Endodermal cell (in vitro differentiated cells): ENCODE results near the gene BPTF. TPM values are rescaled to one million over a fixed set of nuclear protein-coding genes. Genes with fewer than 3 reads are reported as not detected.

Experiments
- DNase-seq: peaks from one replicate; pipeline ENCODE4 v3.0.0-alpha.2; 2017
- H3K27ac ChIP-seq: 2 replicates; pipeline ENCODE4 v1.5.1; 2013; ENCODE audit warnings: mild to moderate bottlenecking, low read depth, low read length, moderate library complexity
- H3K27me3 ChIP-seq: 2 replicates; pipeline ENCODE4 v1.6.1; 2013; ENCODE audit warnings: mild to moderate bottlenecking, low read length, moderate library complexity; ENCODE audit not compliant: insufficient read depth, control insufficient read depth, poor library complexity, severe bottlenecking
- H3K36me3 ChIP-seq: 2 replicates; pipeline ENCODE4 v1.7.0; 2013; ENCODE audit warnings: mild to moderate bottlenecking, low read length, moderate library complexity; ENCODE audit not compliant: control insufficient read depth, insufficient read depth
- H3K4me1 ChIP-seq: one replicate; pipeline ENCODE4 v1.7.0; 2013; ENCODE audit warnings: low read length; ENCODE audit not compliant: control insufficient read depth, insufficient read depth
- H3K4me3 ChIP-seq: 2 replicates; pipeline ENCODE4 v1.5.1; 2013; ENCODE audit warnings: mild to moderate bottlenecking, low read length, moderate library complexity
- H3K9ac ChIP-seq: 2 replicates; pipeline ENCODE4 v1.6.1; 2013; ENCODE audit warnings: mild to moderate bottlenecking, low read length, moderate library complexity; ENCODE audit not compliant: poor library complexity, severe bottlenecking; ENCODE audit errors: extremely low read depth
- H3K9me3 ChIP-seq: 2 replicates; pipeline ENCODE4 v1.6.1; 2013; ENCODE audit warnings: mild to moderate bottlenecking, low read length, moderate library complexity; ENCODE audit not compliant: control insufficient read depth
- H3K27ac Mint-ChIP-seq: 2 replicates; pipeline ENCODE4 v1.8.0; 2020; ENCODE audit warnings: mixed read lengths
- H3K27me3 Mint-ChIP-seq: 2 replicates; pipeline ENCODE4 v1.8.0; 2021; ENCODE audit warnings: mild to moderate bottlenecking, mixed read lengths; ENCODE audit not compliant: insufficient read depth
- H3K36me3 Mint-ChIP-seq: 2 replicates; pipeline ENCODE4 v1.8.0; 2020; ENCODE audit warnings: low read depth, mixed read lengths
- H3K4me1 Mint-ChIP-seq: 2 replicates; pipeline ENCODE4 v1.8.0; 2020; ENCODE audit warnings: mixed read lengths
- H3K4me3 Mint-ChIP-seq: 2 replicates; pipeline ENCODE4 v1.8.0; 2020; ENCODE audit warnings: mild to moderate bottlenecking, moderate library complexity, mixed read lengths
- H3K9me3 Mint-ChIP-seq: 2 replicates; pipeline ENCODE4 v1.8.0; 2020; ENCODE audit warnings: mild to moderate bottlenecking, mixed read lengths
- WGBS, 2 experiments: methylation state at CpG; one replicate each; pipeline versions ENCODE4 v1.1.5 to v1.1.7; 2013; ENCODE audit warnings: missing lambda C conversion rate in 2 of 2, mixed read lengths in 1 of 2; ENCODE audit not compliant: insufficient coverage in 1 of 2, insufficient read length in 1 of 2; 5-methylcytosine and 5-hydroxymethylcytosine counted together
- long read RNA-seq, 4 experiments: library from polyadenylated mRNA in 2 of 4; library from RNA in 1 of 4; library from capped mRNA in 1 of 4; stranded (forward) in 3 of 4; unstranded in 1 of 4; transcript quantifications; one replicate each; pipeline ENCODE4 v2.0.0, GENCODE V29; 2020 to 2021; ENCODE audit warnings: inconsistent platforms in 1 of 4
- polyA plus RNA-seq, 2 experiments: library from polyadenylated mRNA; stranded (reverse); fragments of 50-300 nt; gene quantifications; one replicate each; pipeline ENCODE4 v1.2.3, GENCODE V29; 2013
- total RNA-seq, 2 donors: library from RNA; stranded (reverse); fragmentation: NEBNext Ultra II Directional in 1 of 2; extraction: Animal tissue kit (Norgen Biotek cat#: 25700) in 1 of 2; gene quantifications; 2 replicates in 1 of 2; 3 replicates in 1 of 2; pipeline ENCODE4 v1.2.1, GENCODE V29; 2021
- TF ChIP-seq, protein P1 (sequence below): fragments of 200-600 bp; sonication (generic); conservative IDR thresholded peaks from 2 replicates; pipeline ENCODE4 v1.5.0; 2021; ENCODE audit warnings: antibody characterized with exemption, mild to moderate bottlenecking

BPTF gene
- 100 to 1,000 TPM; 184 to 198 TPM for total RNA-seq
- polyA plus RNA-seq (2013, experiment 1 of 2), result 121 TPM
- 130 TPM for polyA plus RNA-seq (2013, experiment 2 of 2)
- long read RNA-seq, experiment 1, full-length matches to known transcripts, result 1 of 32 reads
- long read RNA-seq, experiment 1, partial matches to known transcripts, result 19 of 32 reads
- long read RNA-seq, experiment 1, other reads (novel, unspliced or antisense), result 12 of 32 reads
- long read RNA-seq, experiment 2, full-length matches to known transcripts, result 2 of 56 reads
- long read RNA-seq, experiment 2, partial matches to known transcripts, result 32 of 56 reads
- long read RNA-seq, experiment 2, other reads (novel, unspliced or antisense), result 22 of 56 reads
- long read RNA-seq, experiment 3, partial matches to known transcripts, result 12 of 19 reads
- long read RNA-seq, experiment 3, other reads (novel, unspliced or antisense), result 7 of 19 reads
- long read RNA-seq, experiment 4, partial matches to known transcripts, result 35 of 39 reads
- long read RNA-seq, experiment 4, other reads (novel, unspliced or antisense), result 4 of 39 reads

DNA sequence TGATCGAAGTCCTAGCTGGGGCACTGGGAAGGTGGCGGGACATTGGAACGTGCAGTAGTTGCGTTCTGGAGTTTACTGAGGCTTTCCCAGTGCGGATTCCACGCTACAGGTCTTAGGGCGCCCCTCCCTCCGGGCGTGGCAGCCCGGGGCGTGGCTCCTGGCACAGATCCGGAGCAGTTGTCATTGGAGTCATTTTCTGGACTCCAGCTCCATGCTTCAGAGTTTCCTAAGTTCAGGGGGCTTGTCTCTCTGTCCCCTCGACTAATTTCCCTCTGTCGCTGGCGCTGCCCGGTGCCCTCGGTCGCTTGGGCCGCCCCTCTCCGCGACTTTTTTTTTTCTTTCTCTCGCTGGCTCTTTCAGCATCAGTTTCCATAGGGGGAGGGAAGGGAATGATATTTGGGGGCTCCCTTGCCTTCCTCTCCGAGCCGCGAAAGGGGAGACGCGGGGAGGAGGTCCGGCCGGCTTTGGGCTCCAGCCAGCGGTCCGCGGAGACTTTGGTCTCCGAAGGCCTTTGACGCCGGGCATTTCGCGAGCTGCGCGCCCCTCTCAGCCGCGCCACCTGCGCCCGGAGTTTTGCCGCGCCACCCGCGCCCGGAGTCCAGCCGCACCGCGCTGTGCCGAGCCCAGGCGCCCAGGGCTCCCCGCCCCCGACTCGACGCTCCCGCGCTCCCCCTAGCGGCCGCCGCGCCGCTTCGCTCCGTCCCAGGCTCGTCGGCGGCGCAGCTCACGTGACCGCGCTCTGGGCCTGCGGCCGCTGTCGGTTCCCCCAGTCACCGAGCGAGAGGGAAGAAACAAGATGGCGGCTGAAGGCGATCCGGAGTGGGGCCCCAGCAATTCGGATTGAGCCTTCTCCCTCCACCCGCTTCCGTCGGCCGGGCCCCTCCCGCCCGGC, at the start of gene BPTF:
BPTF (plus strand) TSS at position 769 of the 892 bp plus-strand sequence. CDS start 222 bp downstream, outside the sequence.
- H3K9me3 ChIP-seq, result no peaks in the 10 kb centered on the region
- peak; percentile 98 for DNase-seq
- H3K27me3 Mint-ChIP-seq, result peaks cover 14% of the 10 kb centered on the region
- peak within 1 kb of the TSS; percentile 98 for H3K27ac Mint-ChIP-seq
- 2 to 4% methylated on average over 18 to 82 of the region's 88 CpGs for WGBS, 2 experiments
- no peaks in the 10 kb centered on the region for H3K27me3 ChIP-seq
- H3K9me3 Mint-ChIP-seq, result no peaks in the 10 kb centered on the region
- peak within 1 kb of the TSS; percentile 73 for H3K27ac ChIP-seq
- H3K4me1 Mint-ChIP-seq, result peaks cover 16% of the 10 kb centered on the region
- no peaks in the 10 kb centered on the region for H3K4me1 ChIP-seq
- H3K36me3 Mint-ChIP-seq, result peaks cover 11% of the 10 kb centered on the region
- H3K4me3 Mint-ChIP-seq, result peak within 1 kb of the TSS; percentile 97
- peak within 1 kb of the TSS; percentile 96 for H3K4me3 ChIP-seq
- H3K36me3 ChIP-seq, result peaks cover 3% of the 10 kb centered on the region
- TF ChIP-seq, protein P1, sequence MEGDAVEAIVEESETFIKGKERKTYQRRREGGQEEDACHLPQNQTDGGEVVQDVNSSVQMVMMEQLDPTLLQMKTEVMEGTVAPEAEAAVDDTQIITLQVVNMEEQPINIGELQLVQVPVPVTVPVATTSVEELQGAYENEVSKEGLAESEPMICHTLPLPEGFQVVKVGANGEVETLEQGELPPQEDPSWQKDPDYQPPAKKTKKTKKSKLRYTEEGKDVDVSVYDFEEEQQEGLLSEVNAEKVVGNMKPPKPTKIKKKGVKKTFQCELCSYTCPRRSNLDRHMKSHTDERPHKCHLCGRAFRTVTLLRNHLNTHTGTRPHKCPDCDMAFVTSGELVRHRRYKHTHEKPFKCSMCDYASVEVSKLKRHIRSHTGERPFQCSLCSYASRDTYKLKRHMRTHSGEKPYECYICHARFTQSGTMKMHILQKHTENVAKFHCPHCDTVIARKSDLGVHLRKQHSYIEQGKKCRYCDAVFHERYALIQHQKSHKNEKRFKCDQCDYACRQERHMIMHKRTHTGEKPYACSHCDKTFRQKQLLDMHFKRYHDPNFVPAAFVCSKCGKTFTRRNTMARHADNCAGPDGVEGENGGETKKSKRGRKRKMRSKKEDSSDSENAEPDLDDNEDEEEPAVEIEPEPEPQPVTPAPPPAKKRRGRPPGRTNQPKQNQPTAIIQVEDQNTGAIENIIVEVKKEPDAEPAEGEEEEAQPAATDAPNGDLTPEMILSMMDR, result peak; percentile 98
- peak within 1 kb of the TSS; percentile 87 for H3K9ac ChIP-seq

GRCh38 chr17:67779098-67779672, 46.1 kb upstream of the BPTF start:
- no peak overlapping the region for H3K4me3 Mint-ChIP-seq
- peak; percentile 93 for DNase-seq

More at GRCh38 chr17:67779098-67779672, 46.1 kb upstream of the BPTF start:
- H3K4me3 ChIP-seq, result no peak overlapping the region
- H3K9ac ChIP-seq, result no peak overlapping the region
- Mint-ChIP-seq H3K36me3 (no peaks in the 10 kb centered on the region), H3K9me3 (no peaks in the 10 kb centered on the region), H3K4me1 (no peaks in the 10 kb centered on the region), H3K27ac (no peak overlapping the region), H3K27me3 (no peaks in the 10 kb centered on the region)
- H3K36me3 ChIP-seq, result no peaks in the 10 kb centered on the region
- H3K4me1 ChIP-seq, result no peaks in the 10 kb centered on the region
- TF ChIP-seq, protein P1, result peak; percentile 88
- whole genome bisulfite sequencing, 2 experiments, result 58 to 61% methylated on average over 9 to 13 of the region's 13 CpGs
- H3K9me3 ChIP-seq, result no peaks in the 10 kb centered on the region
- no peaks in the 10 kb centered on the region for H3K27me3 ChIP-seq
- H3K27ac ChIP-seq, result no peak overlapping the region
